Hepatocyte (in vitro differentiated cells): ENCODE results near the gene RBP7.

Experiments used
- EZH2 ChIP-seq: fragments of 200-600 bp; sonication (generic); IDR thresholded peaks from 2 replicates; pipeline ENCODE4 v1.6.1; 2016; ENCODE audit warnings: antibody characterized with exemption, mild to moderate bottlenecking, borderline replicate concordance
- EZH2phosphoT487 ChIP-seq: fragments of 200-600 bp; sonication (generic); IDR thresholded peaks from one replicate; pipeline ENCODE4 v1.6.1; 2018; ENCODE audit warnings: antibody characterized with exemption, mild to moderate bottlenecking, low read depth, moderate library complexity; ENCODE audit not compliant: unreplicated experiment, severe bottlenecking
- TF ChIP-seq, protein P1 (sequence below): fragments of 200-600 bp; sonication (generic); IDR thresholded peaks from 2 replicates; pipeline ENCODE4 v1.5.1; 2016; ENCODE audit warnings: antibody characterized with exemption, mild to moderate bottlenecking; ENCODE audit not compliant: poor library complexity

DNA sequence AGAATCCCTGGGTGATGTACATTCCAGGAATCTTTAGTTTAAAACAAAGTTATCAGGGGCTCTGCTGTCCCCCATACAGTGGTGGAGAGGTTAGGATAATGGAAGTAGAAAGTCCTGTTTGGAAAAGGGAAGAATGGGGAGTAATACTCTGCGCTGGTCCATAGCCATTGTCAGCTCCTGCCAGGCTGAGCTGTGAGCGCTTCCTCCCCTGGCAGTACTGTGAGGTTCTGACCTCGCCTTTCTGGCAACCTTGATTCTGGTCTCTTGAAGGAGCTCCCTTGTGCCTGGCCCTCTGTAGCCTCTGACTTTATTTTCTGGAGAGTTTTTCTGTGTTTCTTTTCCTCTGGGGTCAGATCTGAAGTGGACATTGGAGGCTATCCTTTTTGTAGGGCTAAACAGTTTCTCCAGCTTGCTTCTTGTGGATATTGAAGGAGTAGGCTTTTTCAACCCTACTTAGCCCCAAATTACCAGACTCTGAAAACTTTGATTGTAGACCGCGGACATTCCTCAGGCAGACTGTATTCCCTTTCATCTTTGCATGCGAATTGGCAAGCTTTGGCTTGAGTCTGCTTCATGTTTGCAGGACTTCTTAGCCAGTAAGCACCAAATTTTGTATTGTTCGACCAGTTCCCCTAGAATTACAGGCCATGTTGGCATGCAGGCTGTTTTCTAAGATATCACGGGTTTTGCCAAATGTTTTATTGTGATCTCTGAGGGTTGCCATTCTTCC lies 49.5 kb downstream of the RBP7 start:
- TF ChIP-seq EZH2phosphoT487 = no peak
- TF ChIP-seq, protein P1, sequence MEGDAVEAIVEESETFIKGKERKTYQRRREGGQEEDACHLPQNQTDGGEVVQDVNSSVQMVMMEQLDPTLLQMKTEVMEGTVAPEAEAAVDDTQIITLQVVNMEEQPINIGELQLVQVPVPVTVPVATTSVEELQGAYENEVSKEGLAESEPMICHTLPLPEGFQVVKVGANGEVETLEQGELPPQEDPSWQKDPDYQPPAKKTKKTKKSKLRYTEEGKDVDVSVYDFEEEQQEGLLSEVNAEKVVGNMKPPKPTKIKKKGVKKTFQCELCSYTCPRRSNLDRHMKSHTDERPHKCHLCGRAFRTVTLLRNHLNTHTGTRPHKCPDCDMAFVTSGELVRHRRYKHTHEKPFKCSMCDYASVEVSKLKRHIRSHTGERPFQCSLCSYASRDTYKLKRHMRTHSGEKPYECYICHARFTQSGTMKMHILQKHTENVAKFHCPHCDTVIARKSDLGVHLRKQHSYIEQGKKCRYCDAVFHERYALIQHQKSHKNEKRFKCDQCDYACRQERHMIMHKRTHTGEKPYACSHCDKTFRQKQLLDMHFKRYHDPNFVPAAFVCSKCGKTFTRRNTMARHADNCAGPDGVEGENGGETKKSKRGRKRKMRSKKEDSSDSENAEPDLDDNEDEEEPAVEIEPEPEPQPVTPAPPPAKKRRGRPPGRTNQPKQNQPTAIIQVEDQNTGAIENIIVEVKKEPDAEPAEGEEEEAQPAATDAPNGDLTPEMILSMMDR = no peak
- no peak for TF ChIP-seq EZH2
